ENCODE measurements around the gene MYCBP2. TPM values are rescaled to one million over a fixed set of nuclear protein-coding genes. Genes with fewer than 3 reads are reported as not detected.

Gene MYCBP2
- total RNA-seq, 1 experiment from 2014 or later = 53.3 TPM

DNA sequence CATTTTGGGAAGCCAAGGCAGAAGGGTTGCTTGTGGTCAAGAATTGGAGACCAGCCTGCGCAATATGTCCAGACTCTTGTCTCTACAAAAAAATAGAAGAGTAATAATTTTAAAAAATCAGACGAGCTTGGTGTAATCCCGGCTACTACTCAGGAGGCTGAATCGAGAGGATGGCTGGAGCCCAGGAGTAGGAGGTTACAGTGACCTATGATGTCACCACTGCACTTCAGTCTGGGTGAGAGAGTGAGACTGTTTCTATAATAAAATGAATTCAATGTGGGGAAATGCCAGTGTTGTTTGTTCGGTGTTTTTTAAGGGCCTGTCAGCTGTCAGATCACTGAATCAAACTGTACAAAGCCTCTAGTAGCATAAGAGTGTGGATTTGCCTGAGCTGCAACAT lies 298.7 kb downstream of the MYCBP2 start:
- no TSS peak for BruUV-seq (replicated peaks)
- CTCF ChIA-PET = no interaction called here
- H3K9ac ChIP-seq (ENCODE audit: low read length) = no peak overlapping the region

DNA sequence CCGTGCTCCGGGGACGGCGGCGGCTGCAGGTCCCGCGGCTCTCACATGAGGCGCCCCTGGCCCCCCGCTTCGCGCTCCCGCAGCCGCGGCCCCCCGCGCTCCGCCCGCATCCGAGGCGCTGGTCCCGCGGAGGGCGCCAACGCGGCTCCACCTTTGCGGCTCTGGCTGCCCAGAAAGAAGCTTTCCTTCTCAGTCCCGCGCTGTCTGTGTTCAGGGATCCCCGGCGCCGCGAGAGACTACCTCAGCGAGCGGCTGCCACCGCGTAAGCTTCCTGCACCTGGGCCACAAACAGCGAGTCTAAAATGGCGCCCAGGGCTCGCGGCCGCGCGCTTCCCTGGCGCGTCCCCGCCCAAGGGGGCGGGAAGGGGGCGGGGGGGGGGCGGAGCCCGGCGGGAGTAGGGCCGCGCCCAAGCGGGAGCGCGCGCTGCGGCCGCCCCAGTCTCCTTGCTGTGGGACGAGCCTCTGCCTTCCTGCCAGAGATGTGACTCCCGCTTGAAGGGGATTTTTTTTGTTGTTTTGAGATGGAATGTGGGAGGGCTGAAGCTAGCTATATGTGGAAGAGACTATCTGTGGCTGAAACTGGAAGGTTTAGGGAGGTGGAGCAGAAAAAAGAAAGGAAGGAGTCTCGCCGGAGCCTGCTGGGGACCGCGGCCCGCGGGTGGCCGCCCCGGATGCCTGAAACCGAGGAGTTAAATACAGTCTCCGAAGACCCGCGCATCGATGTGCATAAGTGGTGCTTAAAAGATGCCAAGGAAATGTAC lies 299.9 kb downstream of the MYCBP2 start, which contains the start of gene FBXL3:
Gene FBXL3, minus strand, starts transcription at position 299 of the 761 bp plus-strand sequence. CDS start 5,299 bp downstream, outside the sequence.
- peak within 1 kb of the TSS; percentile 93 for H2AFZ ChIP-seq (ENCODE audit: low read length)
- 0 out of 2 replicates have a peak, but pooled peaks cover 2% of the 10 kb centered on the region for H3K36me3 ChIP-seq (ENCODE audit: low read depth, low read length)
- peak; percentile 74 for DNase-seq
- intact Hi-C loops (cut with micrococcal nuclease) = no loop called here
- peak within 1 kb of the TSS; percentile 75 for H3K27ac ChIP-seq (ENCODE audit: low read length)
- peaks cover 44% of the 10 kb centered on the region for H3K79me2 ChIP-seq (ENCODE audit: low read length)
- ChIA-PET CTCF (no interaction called here), POLR2A (ENCODE audit: unreplicated experiment) (interaction anchor here (0.7 kb wide), 1 partner anchor 299 kb away, joined by 11 read pairs; no protein-coding TSS in a partner anchor)
- peaks cover 39% of the 10 kb centered on the region for H4K20me1 ChIP-seq (ENCODE audit: low read length)
- H3K4me2 ChIP-seq (ENCODE audit: low read length) = peak within 1 kb of the TSS; percentile 90
- BruUV-seq (replicated peaks) = no TSS peak
- peak; percentile 61 for ATAC-seq
- H3K27me3 ChIP-seq (ENCODE audit: low read length) = no peaks in the 10 kb centered on the region
- H3K4me1 ChIP-seq (ENCODE audit: insufficient read depth, low read length) = peaks cover 41% of the 10 kb centered on the region
- TF ChIP-seq EZH2phosphoT487 (IDR thresholded peaks at IDR 0.05; ENCODE audit: borderline replicate concordance, low read length) (no peak), EZH2 (IDR thresholded peaks at IDR 0.05; ENCODE audit: low read length, unreplicated experiment) (no peak)
- TF ChIP-seq, protein P1, sequence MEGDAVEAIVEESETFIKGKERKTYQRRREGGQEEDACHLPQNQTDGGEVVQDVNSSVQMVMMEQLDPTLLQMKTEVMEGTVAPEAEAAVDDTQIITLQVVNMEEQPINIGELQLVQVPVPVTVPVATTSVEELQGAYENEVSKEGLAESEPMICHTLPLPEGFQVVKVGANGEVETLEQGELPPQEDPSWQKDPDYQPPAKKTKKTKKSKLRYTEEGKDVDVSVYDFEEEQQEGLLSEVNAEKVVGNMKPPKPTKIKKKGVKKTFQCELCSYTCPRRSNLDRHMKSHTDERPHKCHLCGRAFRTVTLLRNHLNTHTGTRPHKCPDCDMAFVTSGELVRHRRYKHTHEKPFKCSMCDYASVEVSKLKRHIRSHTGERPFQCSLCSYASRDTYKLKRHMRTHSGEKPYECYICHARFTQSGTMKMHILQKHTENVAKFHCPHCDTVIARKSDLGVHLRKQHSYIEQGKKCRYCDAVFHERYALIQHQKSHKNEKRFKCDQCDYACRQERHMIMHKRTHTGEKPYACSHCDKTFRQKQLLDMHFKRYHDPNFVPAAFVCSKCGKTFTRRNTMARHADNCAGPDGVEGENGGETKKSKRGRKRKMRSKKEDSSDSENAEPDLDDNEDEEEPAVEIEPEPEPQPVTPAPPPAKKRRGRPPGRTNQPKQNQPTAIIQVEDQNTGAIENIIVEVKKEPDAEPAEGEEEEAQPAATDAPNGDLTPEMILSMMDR (conservative IDR thresholded peaks at IDR 0.05; ENCODE audit: low read depth, low read length) = no peak
- peak within 1 kb of the TSS; percentile 91 for H3K9ac ChIP-seq (ENCODE audit: low read length)
- no peaks in the 10 kb centered on the region for H3K9me2 ChIP-seq (replicated peaks; ENCODE audit: low read length)
- no peaks in the 10 kb centered on the region for H3K9me3 ChIP-seq (ENCODE audit: low read length)
- no peaks in the 10 kb centered on the region for H3F3A ChIP-seq (ENCODE audit: low read length, unreplicated experiment)
- H3K4me3 ChIP-seq (ENCODE audit: low read length) = peak within 1 kb of the TSS; percentile 96

More for the DNA sequence above, 298.7 kb downstream of the MYCBP2 start:
- Histone ChIP-seq H3K79me2 (ENCODE audit: low read length) (peaks cover 32% of the 10 kb centered on the region), H4K20me1 (ENCODE audit: low read length) (peaks cover 28% of the 10 kb centered on the region), H3K4me1 (ENCODE audit: insufficient read depth, low read length) (peaks cover 35% of the 10 kb centered on the region), H2AFZ (ENCODE audit: low read length) (peak overlapping the region; percentile 78; the same call in 1 of the 2 replicates), H3F3A (ENCODE audit: low read length, unreplicated experiment) (no peaks in the 10 kb centered on the region), H3K9me2 (replicated peaks; ENCODE audit: low read length) (no peaks in the 10 kb centered on the region), H3K9me3 (ENCODE audit: low read length) (no peaks in the 10 kb centered on the region), H3K27me3 (ENCODE audit: low read length) (no peaks in the 10 kb centered on the region), H3K27ac (ENCODE audit: low read length) (no peak overlapping the region), H3K4me3 (ENCODE audit: low read length) (peak overlapping the region; percentile 92; the same call in 1 of the 2 replicates), H3K4me2 (ENCODE audit: low read length) (peak overlapping the region; percentile 80), H3K36me3 (ENCODE audit: low read depth, low read length) (0 out of 2 replicates have a peak, but pooled peaks cover 2% of the 10 kb centered on the region)
- intact Hi-C loops (cut with micrococcal nuclease) = no loop called here
- no peak for TF ChIP-seq EZH2 (IDR thresholded peaks at IDR 0.05; ENCODE audit: low read length, unreplicated experiment)
- TF ChIP-seq, protein P1 (conservative IDR thresholded peaks at IDR 0.05; ENCODE audit: low read depth, low read length) = no peak
- DNase-seq (no peak), ATAC-seq (no peak)
- POLR2A ChIA-PET (ENCODE audit: unreplicated experiment) = no interaction called here
